IPS-NIHi11 (cell line): ENCODE measurements around the gene A4GALT.
"Not testable (repeated sequence)": the region's sequence is repeated elsewhere in the genome, so short reads cannot be mapped to it uniquely, and the experiment has no call there.

Experiments
- DNase-seq: peaks from one replicate; pipeline ENCODE4 v3.0.0; 2012; ENCODE audit warnings: mixed read lengths, low spot score

A4GALT gene

GRCh38 chr22:42683578-42684283 lies 36.9 kb downstream of the A4GALT start:
- DNase-seq = no peak

GRCh38 chr22:42682113-42682851 lies 38.4 kb downstream of the A4GALT start:
- DNase-seq = no peak

- DNase-seq = no peak
Measured at GRCh38 chr22:42680648-42681047, 40.0 kb downstream of the A4GALT start.

- DNase-seq = no peak
Measured at GRCh38 chr22:42679691-42680090, 41.0 kb downstream of the A4GALT start.

GRCh38 chr22:42678894-42679293 lies 41.8 kb downstream of the A4GALT start:
- DNase-seq = no peak

- DNase-seq = not testable (repeated sequence)
Measured at GRCh38 chr22:42677936-42678335, 42.7 kb downstream of the A4GALT start.

GRCh38 chr22:42676059-42676607 lies 44.5 kb downstream of the A4GALT start:
- DNase-seq = no peak

GRCh38 chr22:42673898-42674401 lies 46.7 kb downstream of the A4GALT start:
- DNase-seq = peak; percentile 64

GRCh38 chr22:42673071-42673470 lies 47.6 kb downstream of the A4GALT start:
- DNase-seq = not testable (repeated sequence)

- no peak for DNase-seq
Measured at GRCh38 chr22:42670921-42671709, 49.6 kb downstream of the A4GALT start.

GRCh38 chr22:42670046-42670445 lies 50.6 kb downstream of the A4GALT start:
- no peak for DNase-seq

GRCh38 chr22:42666393-42666792 lies 54.3 kb downstream of the A4GALT start:
- DNase-seq = not testable (repeated sequence)

GRCh38 chr22:42664976-42665831 lies 55.5 kb downstream of the A4GALT start:
- no peak for DNase-seq

GRCh38 chr22:42661985-42662831 lies 58.5 kb downstream of the A4GALT start:
- peak; percentile 95 for DNase-seq

GRCh38 chr22:42656578-42656977 lies 64.1 kb downstream of the A4GALT start:
- no peak for DNase-seq

GRCh38 chr22:42655693-42656092 lies 65.0 kb downstream of the A4GALT start:
- DNase-seq = no peak

- DNase-seq = no peak
Measured at GRCh38 chr22:42654436-42655073, 66.1 kb downstream of the A4GALT start.

- no peak for DNase-seq
Measured at GRCh38 chr22:42653999-42654398, 66.7 kb downstream of the A4GALT start.

- DNase-seq = no peak
Measured at GRCh38 chr22:42651134-42651533, 69.5 kb downstream of the A4GALT start.
